A673 (cell line): ENCODE data around the gene FICD. TPM values are rescaled to one million over a fixed set of nuclear protein-coding genes. Genes with fewer than 3 reads are reported as not detected.

ENCODE experiments used
- BruUV-seq: library from RNA; stranded (reverse); fragments of 400-500 nt; replicated peaks from 2 replicates; lab custom pipeline; 2021; lab: Mats Ljungman, UMichigan
- CTCF ChIA-PET: fragments of 300-600 bp; sonication (Branson Sonifier 250); formaldehyde crosslinking; loops from one replicate; lab custom pipeline; 2022; ENCODE audit warnings: antibody characterized with exemption; lab: Charles Lee
- POLR2A ChIA-PET: fragments of 300-600 bp; sonication (Branson Sonifier 250); formaldehyde crosslinking; loops from one replicate; lab custom pipeline; 2022; ENCODE audit warnings: antibody characterized with exemption; ENCODE audit not compliant: low non-redundant PET; lab: Charles Lee
- DNase-seq: peaks from one replicate; pipeline ENCODE4 v3.0.0-alpha.2; 2015; ENCODE audit warnings: low spot score
- H3K27ac ChIP-seq: fragments of 200-600 bp; sonication (generic); 2 replicates; pipeline ENCODE4 v1.5.1; 2016; ENCODE audit warnings: mixed run types, low read depth, mild to moderate bottlenecking, mixed read lengths, antibody characterized with exemption, low read length; ENCODE audit not compliant: poor library complexity, severe bottlenecking
- H3K27me3 ChIP-seq: fragments of 200-600 bp; sonication (generic); replicated peaks from 2 replicates; pipeline ENCODE4 v1.6.1; 2017; ENCODE audit warnings: mixed run types, low read depth, mild to moderate bottlenecking, mixed read lengths, antibody characterized with exemption, low read length; ENCODE audit not compliant: insufficient read depth, poor library complexity
- H3K36me3 ChIP-seq: fragments of 200-600 bp; sonication (generic); 2 replicates; pipeline ENCODE4 v1.6.1; 2016; ENCODE audit warnings: mixed run types, mild to moderate bottlenecking, mixed read lengths, antibody characterized with exemption, low read length; ENCODE audit not compliant: insufficient read depth, poor library complexity, severe bottlenecking
- H3K4me1 ChIP-seq: fragments of 200-600 bp; sonication (generic); 2 replicates; pipeline ENCODE4 v1.6.1; 2017; ENCODE audit warnings: mixed run types, mild to moderate bottlenecking, mixed read lengths, antibody characterized with exemption, low read length; ENCODE audit not compliant: insufficient read depth, poor library complexity, severe bottlenecking
- H3K4me3 ChIP-seq: fragments of 200-600 bp; sonication (generic); 2 replicates; pipeline ENCODE4 v1.5.1; 2016; ENCODE audit warnings: low read depth, mixed run types, mild to moderate bottlenecking, mixed read lengths, low read length; ENCODE audit not compliant: poor library complexity, severe bottlenecking
- H3K9me3 ChIP-seq: fragments of 200-600 bp; sonication (generic); 2 replicates; pipeline ENCODE4 v1.6.1; 2016; ENCODE audit warnings: mixed run types, low read depth, mild to moderate bottlenecking, mixed read lengths, antibody characterized with exemption, low read length; ENCODE audit not compliant: poor library complexity, severe bottlenecking
- CTCF ChIP-seq: fragments of 300-800, 200-600 bp; sonication (generic); conservative IDR thresholded peaks from 2 replicates; pipeline ENCODE4 v1.5.1; 2017; ENCODE audit warnings: low read depth, mild to moderate bottlenecking, antibody characterized with exemption, low read length, moderate library complexity, mixed read lengths
- EZH2 ChIP-seq: fragments of 200-600 bp; sonication (generic); IDR thresholded peaks from 2 replicates; pipeline ENCODE4 v1.6.1; 2017; ENCODE audit warnings: borderline replicate concordance, low read depth, mild to moderate bottlenecking, mixed read lengths, antibody characterized with exemption, low read length; ENCODE audit not compliant: poor library complexity, severe bottlenecking
- intact Hi-C: fragments of 100-400 bp; cut with micrococcal nuclease; formaldehyde crosslinking; loops from one replicate; pipeline ENCODE4 v1.10.0; 2022; ENCODE audit not compliant: unreplicated experiment
- total RNA-seq: library from RNA; stranded (reverse); gene quantifications from 2 replicates; pipeline ENCODE4 v1.2.3, GENCODE V29; 2021

FICD gene
- total RNA-seq, 1 experiment from 2014 or later: 3.6 TPM

- intact Hi-C loops: loop anchor here (1.0 to 10.0 kb wide), 6 partner anchors 55 to 534 kb away; partner anchors contain the start of genes CORO1C and UNG
- no peaks in the 10 kb centered on the region for H3K9me3 ChIP-seq
- no peaks in the 10 kb centered on the region for H3K27me3 ChIP-seq
- peak overlapping the region; percentile 79 for H3K4me3 ChIP-seq
- H3K27ac ChIP-seq: peak overlapping the region; percentile 97
- H3K4me1 ChIP-seq: peaks cover 42% of the 10 kb centered on the region
- H3K36me3 ChIP-seq: peaks cover 39% of the 10 kb centered on the region
- ChIA-PET POLR2A (no interaction called here), CTCF (no interaction called here)
- BruUV-seq: TSS peak; percentile 54
- TF ChIP-seq CTCF (peak; percentile 94), EZH2 (no peak)
- DNase-seq: peak; percentile 93
Measured at GRCh38 chr12:108563136-108563803, 48.2 kb downstream of the FICD start.

GRCh38 chr12:108563804-108564151 lies 48.7 kb downstream of the FICD start:
- intact Hi-C loops: loop anchor here (1.0 to 10.0 kb wide), 6 partner anchors 55 to 533 kb away; partner anchors contain the start of genes CORO1C and UNG
- CTCF ChIA-PET: no interaction called here
- H3K4me1 ChIP-seq: peaks cover 46% of the 10 kb centered on the region
- BruUV-seq: no TSS peak
- H3K36me3 ChIP-seq: peaks cover 43% of the 10 kb centered on the region
- no peak for TF ChIP-seq EZH2
- TF ChIP-seq CTCF: no peak
- no peaks in the 10 kb centered on the region for H3K27me3 ChIP-seq
- H3K27ac ChIP-seq: peak overlapping the region; percentile 97
- H3K9me3 ChIP-seq: no peaks in the 10 kb centered on the region
- no peak for DNase-seq
- POLR2A ChIA-PET: no interaction called here
- peak overlapping the region; percentile 79 for H3K4me3 ChIP-seq

GRCh38 chr12:108564724-108565123 lies 49.6 kb downstream of the FICD start:
- TF ChIP-seq EZH2 (no peak), CTCF (no peak)
- H3K36me3 ChIP-seq: peaks cover 52% of the 10 kb centered on the region
- BruUV-seq: no TSS peak
- peak overlapping the region; percentile 13 for H3K27ac ChIP-seq
- no peaks in the 10 kb centered on the region for H3K9me3 ChIP-seq
- peaks cover 41% of the 10 kb centered on the region for H3K4me1 ChIP-seq
- ChIA-PET POLR2A (no interaction called here), CTCF (no interaction called here)
- no peak for DNase-seq
- no peak overlapping the region for H3K4me3 ChIP-seq
- intact Hi-C loops: loop anchor here (5.0 to 10.0 kb wide), 3 partner anchors 170 to 388 kb away; partner anchors contain the start of gene CORO1C
- no peaks in the 10 kb centered on the region for H3K27me3 ChIP-seq
